Measurements from ENCODE around the gene DPP4.

DPP4 gene

GRCh38 chr2:162085090-162085891, 11.3 kb upstream of the DPP4 start:
- DNase-seq (ENCODE audit: low read depth in 2 of 2), result no peak

GRCh38 chr2:162084536-162084935, 10.5 kb upstream of the DPP4 start:
- DNase-seq (ENCODE audit: low read depth in 2 of 2), result no peak

- no peak for DNase-seq (ENCODE audit: low read depth in 2 of 2)
These were observed 8.7 kb upstream of the DPP4 start for GRCh38 chr2:162082681-162083080.

- no peak for DNase-seq (ENCODE audit: low read depth in 2 of 2)
These were observed 8.0 kb upstream of the DPP4 start for GRCh38 chr2:162082036-162082435.

- no peak for DNase-seq (ENCODE audit: low read depth in 2 of 2)
These were observed 5.5 kb upstream of the DPP4 start for GRCh38 chr2:162079514-162079913.

- DNase-seq (ENCODE audit: low read depth in 2 of 2), result no peak
These were observed 1.7 kb upstream of the DPP4 start for GRCh38 chr2:162075689-162076132.

GRCh38 chr2:162074928-162075688, 1.1 kb upstream of the DPP4 start:
- DNase-seq (ENCODE audit: low read depth in 2 of 2), result no peak

- no peak for DNase-seq (ENCODE audit: low read depth in 2 of 2)
These were observed 549 bp upstream of the DPP4 start for GRCh38 chr2:162074632-162074895.

- DNase-seq (ENCODE audit: low read depth in 2 of 2), result no peak
These were observed 783 bp downstream of the DPP4 start for GRCh38 chr2:162072976-162073887.

- no peak for DNase-seq (ENCODE audit: low read depth in 2 of 2)
These were observed 1.8 kb downstream of the DPP4 start for GRCh38 chr2:162072181-162072702.

- DNase-seq (ENCODE audit: low read depth in 2 of 2), result no peak
These were observed 3.0 kb downstream of the DPP4 start for GRCh38 chr2:162071001-162071400.

GRCh38 chr2:162070228-162070936, 3.6 kb downstream of the DPP4 start:
- no peak for DNase-seq (ENCODE audit: low read depth in 2 of 2)

- DNase-seq (ENCODE audit: low read depth in 2 of 2), result no peak
These were observed 4.6 kb downstream of the DPP4 start for GRCh38 chr2:162069267-162069903.

GRCh38 chr2:162067596-162067995, 6.4 kb downstream of the DPP4 start:
- DNase-seq (ENCODE audit: low read depth in 2 of 2), result no peak

- no peak for DNase-seq (ENCODE audit: low read depth in 2 of 2)
These were observed 8.2 kb downstream of the DPP4 start for GRCh38 chr2:162065767-162066166.

- DNase-seq (ENCODE audit: low read depth in 2 of 2), result no peak
These were observed 10.1 kb downstream of the DPP4 start for GRCh38 chr2:162063899-162064298.

- no peak for DNase-seq (ENCODE audit: low read depth in 2 of 2)
These were observed 10.7 kb downstream of the DPP4 start for GRCh38 chr2:162063281-162063680.

GRCh38 chr2:162062559-162062958, 11.5 kb downstream of the DPP4 start:
- no peak for DNase-seq (ENCODE audit: low read depth in 2 of 2)

- no peak for DNase-seq (ENCODE audit: low read depth in 2 of 2)
These were observed 13.0 kb downstream of the DPP4 start for GRCh38 chr2:162061021-162061420.

GRCh38 chr2:162060532-162060931, 13.5 kb downstream of the DPP4 start:
- no peak for DNase-seq (ENCODE audit: low read depth in 2 of 2)
